SJSA1 (cell line): ENCODE results near the gene LRRFIP1. TPM values are rescaled to one million over a fixed set of nuclear protein-coding genes. Genes with fewer than 3 reads are reported as not detected.
"Not testable (repeated sequence)": the region's sequence is repeated elsewhere in the genome, so short reads cannot be mapped to it uniquely, and the experiment has no call there.

Experiments used
- DNase-seq, 2 experiments: peaks; one replicate each; pipeline ENCODE4 v3.0.0-alpha.2; 2015 to 2020; ENCODE audit warnings: low spot score in 2 of 2, low read depth in 1 of 2
- H3K27ac ChIP-seq: fragments of 250-450 bp; sonication (Bioruptor Pico); 2 replicates; pipeline ENCODE4 v1.5.1; 2020; ENCODE audit warnings: mild to moderate bottlenecking, moderate library complexity
- H3K27me3 ChIP-seq: fragments of 250-450 bp; sonication (Bioruptor Pico); replicated peaks from 2 replicates; pipeline ENCODE4 v1.5.1; 2020; ENCODE audit warnings: mild to moderate bottlenecking, moderate library complexity
- H3K36me3 ChIP-seq: fragments of 250-450 bp; sonication (Bioruptor Pico); 2 replicates; pipeline ENCODE4 v1.5.1; 2020; ENCODE audit warnings: mild to moderate bottlenecking
- H3K4me1 ChIP-seq: fragments of 250-450 bp; sonication (Bioruptor Pico); replicated peaks from 2 replicates; pipeline ENCODE4 v1.6.1; 2021; ENCODE audit warnings: mild to moderate bottlenecking
- H3K4me3 ChIP-seq: fragments of 250-450 bp; sonication (Bioruptor Pico); 2 replicates; pipeline ENCODE4 v1.5.1; 2020; ENCODE audit warnings: mild to moderate bottlenecking
- H3K9me3 ChIP-seq: fragments of 250-450 bp; sonication (Bioruptor Pico); replicated peaks from 2 replicates; pipeline ENCODE4 v1.5.1; 2020; ENCODE audit warnings: mild to moderate bottlenecking
- total RNA-seq: library from RNA; depleted of rRNA; stranded (reverse); fragments of >200 nt; shearing (Covaris generic); gene quantifications from 2 replicates; pipeline ENCODE4 v1.2.3, GENCODE V29; 2014

The LRRFIP1 gene
- total RNA-seq, 1 experiment from 2014 or later: 76.7 TPM

DNA sequence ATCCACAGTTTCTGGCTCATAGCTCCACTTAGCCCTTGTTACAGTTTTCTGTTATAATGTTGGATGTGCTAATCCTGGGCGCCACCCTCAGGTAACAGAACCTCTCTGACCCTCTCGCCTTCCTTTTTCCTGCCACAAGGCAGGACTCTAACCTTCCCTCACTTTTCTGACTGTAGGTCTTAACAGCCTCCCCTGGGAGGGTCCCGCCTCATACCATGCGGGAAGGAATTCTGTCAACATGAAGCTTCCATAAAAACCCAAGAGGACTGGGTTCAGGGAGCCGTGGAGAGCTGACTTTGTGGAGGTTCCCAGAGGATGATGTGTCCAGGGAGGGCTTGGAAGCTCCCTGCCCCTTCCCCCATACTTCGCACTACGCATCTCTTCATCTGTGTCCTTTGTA is 25.0 kb upstream of the LRRFIP1 start:
- H3K9me3 ChIP-seq: no peaks in the 10 kb centered on the region
- H3K27ac ChIP-seq: no peak overlapping the region
- H3K4me1 ChIP-seq: peaks cover 39% of the 10 kb centered on the region
- no peaks in the 10 kb centered on the region for H3K36me3 ChIP-seq
- no peak overlapping the region for H3K4me3 ChIP-seq
- H3K27me3 ChIP-seq: no peaks in the 10 kb centered on the region
- DNase-seq: no peak

DNA sequence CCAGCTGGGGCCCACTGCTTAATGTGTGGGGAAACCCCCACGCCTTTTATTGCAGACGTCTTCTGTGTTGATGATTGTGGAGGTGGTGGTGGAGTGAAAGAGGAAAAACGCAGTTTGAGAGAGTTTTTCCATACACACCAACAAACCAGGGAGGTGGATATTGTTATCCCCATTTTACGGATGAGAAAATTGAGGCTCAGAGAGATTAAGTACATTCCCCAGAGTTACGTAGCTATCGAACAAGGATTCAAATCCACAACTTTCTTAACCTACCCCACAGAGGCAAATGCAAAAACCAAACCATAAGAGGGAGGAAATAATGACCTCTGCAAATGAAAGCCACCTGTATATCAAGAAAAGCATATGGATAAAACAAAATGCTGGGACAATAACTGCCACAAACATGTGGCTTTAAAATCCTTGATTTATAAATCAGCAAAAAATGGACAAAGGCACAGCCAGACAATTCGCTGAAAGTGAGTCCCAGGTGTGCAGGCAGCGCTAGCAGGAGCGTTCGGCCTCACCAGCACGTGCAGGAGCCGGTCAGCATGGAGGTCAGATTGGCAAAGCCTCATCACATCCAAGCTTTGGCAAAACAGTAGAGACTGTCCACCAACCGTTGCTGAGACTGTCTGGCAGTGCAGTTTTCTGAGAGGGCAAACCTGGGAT is 24.2 kb upstream of the LRRFIP1 start:
- H3K36me3 ChIP-seq: no peaks in the 10 kb centered on the region
- H3K27ac ChIP-seq: peak overlapping the region; percentile 57
- DNase-seq: no peak
- no peaks in the 10 kb centered on the region for H3K9me3 ChIP-seq
- H3K4me1 ChIP-seq: peaks cover 39% of the 10 kb centered on the region
- no peak overlapping the region for H3K4me3 ChIP-seq
- H3K27me3 ChIP-seq: no peaks in the 10 kb centered on the region

DNA sequence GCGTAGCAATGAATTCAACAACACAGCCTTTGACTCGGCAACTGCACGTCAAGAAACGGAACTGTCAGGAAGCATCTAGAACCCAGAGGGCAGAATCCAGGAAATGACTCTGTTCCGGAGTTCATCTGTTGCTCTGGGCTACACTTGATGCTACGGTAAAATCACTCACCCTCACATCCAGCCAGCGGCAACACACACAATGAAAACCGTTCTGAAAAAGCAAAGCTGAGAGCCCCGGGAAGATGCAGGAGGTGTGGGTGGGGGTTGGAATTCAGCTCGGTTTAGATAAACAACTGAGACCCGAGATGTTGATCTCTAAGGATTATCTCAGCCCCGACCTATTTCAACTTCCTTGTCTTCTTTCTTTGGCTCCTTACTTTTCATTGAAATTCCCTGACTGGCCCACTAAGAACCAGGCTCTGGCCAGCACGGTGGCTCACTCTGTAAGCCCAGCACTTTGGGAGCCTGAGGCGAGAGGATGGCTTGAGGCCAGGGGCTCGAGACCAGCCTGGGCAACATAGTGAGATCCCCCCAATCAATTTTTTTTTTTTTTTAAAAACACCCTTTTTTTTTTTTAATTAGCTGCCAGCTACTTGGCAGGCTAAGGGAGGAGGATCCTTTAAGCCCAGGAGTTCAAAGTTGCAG is 23.5 kb upstream of the LRRFIP1 start:
- H3K4me3 ChIP-seq: no peak overlapping the region
- DNase-seq: peak in 1 of 2 experiments; percentile 46
- H3K27ac ChIP-seq: peak overlapping the region; percentile 57
- peaks cover 39% of the 10 kb centered on the region for H3K4me1 ChIP-seq
- H3K9me3 ChIP-seq: no peaks in the 10 kb centered on the region
- H3K36me3 ChIP-seq: no peaks in the 10 kb centered on the region
- H3K27me3 ChIP-seq: no peaks in the 10 kb centered on the region

DNA sequence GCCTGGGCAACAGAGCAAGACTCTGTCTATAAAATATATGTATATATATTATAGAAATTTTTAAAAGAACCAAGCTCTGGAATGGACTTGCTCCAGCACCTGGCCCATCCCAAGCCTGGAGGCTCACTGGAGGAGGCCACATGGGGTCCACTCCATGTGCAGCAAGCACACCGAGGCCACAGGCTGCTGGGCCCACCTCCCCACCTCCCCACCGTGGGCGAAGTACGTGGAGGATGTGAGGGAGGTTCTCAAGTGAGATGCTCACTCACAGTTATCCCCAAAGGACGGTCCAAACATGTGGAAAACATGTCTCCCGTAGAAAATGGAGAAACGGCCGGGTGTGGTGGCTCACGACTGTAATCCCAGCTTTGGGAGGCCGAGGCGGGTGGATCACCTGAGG is 23.0 kb upstream of the LRRFIP1 start:
- DNase-seq: no peak
- no peaks in the 10 kb centered on the region for H3K36me3 ChIP-seq
- peaks cover 39% of the 10 kb centered on the region for H3K4me1 ChIP-seq
- peak overlapping the region; percentile 57; the same call in 1 of the 2 replicates for H3K27ac ChIP-seq
- no peak overlapping the region for H3K4me3 ChIP-seq
- no peaks in the 10 kb centered on the region for H3K9me3 ChIP-seq
- H3K27me3 ChIP-seq: no peaks in the 10 kb centered on the region

DNA sequence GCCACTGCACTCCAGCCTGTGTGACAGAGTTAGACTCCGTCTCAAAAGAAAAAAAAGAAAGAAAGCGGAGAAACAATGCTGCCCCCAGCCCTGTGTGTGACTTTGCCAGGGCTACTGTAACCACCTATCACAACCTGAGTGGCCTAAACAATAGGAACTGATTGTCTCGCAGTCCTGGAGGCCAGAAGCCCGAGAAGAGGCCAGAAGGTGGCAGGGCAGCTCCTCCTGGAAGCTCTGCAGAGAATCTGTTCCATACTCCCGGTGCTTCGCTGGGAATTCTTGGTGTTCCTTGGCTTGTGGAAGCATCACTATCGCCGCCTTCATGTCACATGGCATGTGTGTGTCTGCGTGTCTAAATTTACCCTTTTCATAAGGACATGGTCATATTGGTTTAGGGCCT is 22.4 kb upstream of the LRRFIP1 start:
- no peaks in the 10 kb centered on the region for H3K27me3 ChIP-seq
- DNase-seq: no peak
- H3K9me3 ChIP-seq: no peaks in the 10 kb centered on the region
- peaks cover 36% of the 10 kb centered on the region for H3K4me1 ChIP-seq
- no peak overlapping the region for H3K4me3 ChIP-seq
- H3K36me3 ChIP-seq: no peaks in the 10 kb centered on the region
- no peak overlapping the region for H3K27ac ChIP-seq

DNA sequence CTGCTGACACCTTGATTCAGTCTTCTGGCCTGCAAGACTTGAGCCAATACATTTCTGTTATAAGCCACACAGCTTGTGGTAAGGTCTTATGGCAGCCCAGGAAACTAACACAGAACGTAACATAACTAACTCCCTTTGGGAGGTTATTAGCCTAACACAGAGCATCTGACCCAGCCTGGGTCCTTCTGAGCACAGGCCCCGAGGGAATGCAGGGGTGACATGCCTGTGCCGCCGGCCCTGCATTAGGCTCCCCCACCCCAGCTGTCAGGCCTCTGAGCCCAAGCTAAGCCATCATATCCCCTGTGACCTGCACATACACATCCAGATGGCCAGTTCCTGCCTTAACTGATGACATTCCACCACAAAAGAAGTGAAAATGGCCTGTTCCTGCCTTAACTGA is 20.9 kb upstream of the LRRFIP1 start:
- Histone ChIP-seq H3K4me1 (peaks cover 29% of the 10 kb centered on the region), H3K27ac (0 out of 2 replicates have a peak overlapping the region, but pooled peaks have one; percentile 32)
- H3K27me3 ChIP-seq, H3K36me3 ChIP-seq, H3K4me3 ChIP-seq, H3K9me3 ChIP-seq: not testable (repeated sequence)
- DNase-seq: peak in 1 of 2 experiments; percentile 36

DNA sequence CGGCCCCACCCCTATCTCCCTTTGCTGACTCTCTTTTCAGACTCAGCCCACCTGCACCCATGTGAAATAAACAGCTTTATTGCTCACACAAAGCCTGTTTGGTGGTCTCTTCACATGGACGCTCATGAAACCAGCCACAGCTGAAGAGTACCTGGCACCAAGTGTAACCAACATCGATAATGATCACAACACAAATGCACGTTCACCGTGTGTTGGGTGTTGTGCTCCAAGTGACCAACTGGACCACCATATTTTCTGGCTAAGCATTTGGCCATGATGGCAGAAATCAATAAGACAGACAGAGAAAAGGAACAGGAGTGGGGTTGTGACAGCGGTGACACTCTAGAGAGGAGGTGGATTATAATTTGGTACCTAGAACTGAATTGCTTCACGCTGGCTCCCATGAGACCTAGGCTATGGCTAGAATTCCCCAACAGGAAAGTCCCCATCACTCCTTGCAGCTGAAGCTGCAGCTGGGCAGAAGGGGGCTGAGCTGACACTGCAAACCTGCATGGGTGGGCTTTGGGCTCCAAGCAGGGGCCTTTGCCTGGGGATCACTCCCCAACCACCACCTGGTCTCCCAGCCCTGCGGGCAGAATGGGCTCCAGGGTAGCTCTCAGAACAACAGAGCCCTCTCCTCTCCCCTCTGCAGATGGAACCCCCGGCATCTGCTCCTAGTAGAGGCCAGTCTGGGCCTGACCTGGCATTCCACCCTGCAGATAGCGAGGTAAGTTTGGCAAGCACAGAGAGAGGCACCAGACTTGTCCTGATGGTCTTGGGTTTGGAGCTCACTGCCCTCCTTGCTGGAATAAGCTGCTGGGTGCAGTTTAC is 14.6 kb upstream of the LRRFIP1 start:
- peak overlapping the region; percentile 90 for H3K27ac ChIP-seq
- H3K27me3 ChIP-seq: no peaks in the 10 kb centered on the region
- H3K9me3 ChIP-seq: no peaks in the 10 kb centered on the region
- DNase-seq: no peak
- H3K36me3 ChIP-seq: no peaks in the 10 kb centered on the region
- H3K4me1 ChIP-seq: peaks cover 54% of the 10 kb centered on the region
- no peak overlapping the region for H3K4me3 ChIP-seq

DNA sequence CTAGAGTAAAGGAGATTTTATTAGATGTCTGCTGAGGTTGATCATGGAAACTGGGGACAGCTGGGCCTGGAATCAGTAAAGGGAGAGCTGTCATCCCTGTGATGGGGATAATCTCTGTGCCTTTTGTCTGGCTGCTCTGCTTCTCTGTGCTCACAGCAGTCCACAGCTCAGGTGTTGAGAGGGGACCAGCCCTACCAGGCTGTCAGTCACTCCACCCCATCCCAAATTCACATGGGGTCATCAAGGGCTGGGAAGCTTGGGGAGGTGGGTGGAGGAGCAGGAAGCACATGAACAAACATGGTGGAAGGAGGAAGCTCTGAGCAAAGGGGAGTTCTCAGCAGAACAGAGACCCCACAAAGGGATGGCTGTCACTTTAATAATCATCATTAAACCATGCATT is 13.7 kb upstream of the LRRFIP1 start:
- Histone ChIP-seq H3K27ac (peak overlapping the region; percentile 90), H3K9me3 (no peaks in the 10 kb centered on the region), H3K27me3 (no peaks in the 10 kb centered on the region), H3K4me1 (peaks cover 62% of the 10 kb centered on the region), H3K4me3 (no peak overlapping the region), H3K36me3 (no peaks in the 10 kb centered on the region)
- DNase-seq: no peak

DNA sequence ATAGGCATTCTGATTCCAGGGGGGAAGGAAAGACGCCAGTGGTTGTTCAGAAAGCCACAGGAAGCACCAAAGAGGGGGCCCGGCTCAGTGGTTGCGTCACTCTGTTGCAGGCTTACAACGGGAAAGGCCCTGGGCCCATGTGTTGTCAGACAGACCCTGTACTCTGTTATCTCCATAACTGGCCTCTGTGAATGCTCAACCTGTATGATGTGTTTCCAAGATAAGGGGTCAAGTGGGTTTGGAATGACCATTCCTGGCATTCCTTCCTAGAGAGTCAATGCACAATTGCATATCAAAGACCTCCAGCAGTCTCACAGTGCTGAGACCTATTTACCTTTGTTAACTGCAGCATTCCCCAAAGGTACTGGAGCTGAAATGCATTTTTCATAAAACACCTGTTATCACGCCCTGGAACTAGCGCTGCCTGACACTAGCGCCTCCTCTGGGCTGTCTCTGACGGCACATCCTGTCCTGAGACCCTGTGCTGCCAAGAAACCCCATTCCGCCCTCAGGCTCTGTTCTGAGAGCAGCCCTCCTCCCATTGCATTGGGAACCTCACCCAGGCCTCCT is 13.2 kb upstream of the LRRFIP1 start:
- no peak overlapping the region for H3K4me3 ChIP-seq
- no peaks in the 10 kb centered on the region for H3K9me3 ChIP-seq
- no peaks in the 10 kb centered on the region for H3K36me3 ChIP-seq
- peaks cover 67% of the 10 kb centered on the region for H3K4me1 ChIP-seq
- peak; percentile 61 to 73 for DNase-seq
- H3K27ac ChIP-seq: peak overlapping the region; percentile 90
- H3K27me3 ChIP-seq: no peaks in the 10 kb centered on the region

DNA sequence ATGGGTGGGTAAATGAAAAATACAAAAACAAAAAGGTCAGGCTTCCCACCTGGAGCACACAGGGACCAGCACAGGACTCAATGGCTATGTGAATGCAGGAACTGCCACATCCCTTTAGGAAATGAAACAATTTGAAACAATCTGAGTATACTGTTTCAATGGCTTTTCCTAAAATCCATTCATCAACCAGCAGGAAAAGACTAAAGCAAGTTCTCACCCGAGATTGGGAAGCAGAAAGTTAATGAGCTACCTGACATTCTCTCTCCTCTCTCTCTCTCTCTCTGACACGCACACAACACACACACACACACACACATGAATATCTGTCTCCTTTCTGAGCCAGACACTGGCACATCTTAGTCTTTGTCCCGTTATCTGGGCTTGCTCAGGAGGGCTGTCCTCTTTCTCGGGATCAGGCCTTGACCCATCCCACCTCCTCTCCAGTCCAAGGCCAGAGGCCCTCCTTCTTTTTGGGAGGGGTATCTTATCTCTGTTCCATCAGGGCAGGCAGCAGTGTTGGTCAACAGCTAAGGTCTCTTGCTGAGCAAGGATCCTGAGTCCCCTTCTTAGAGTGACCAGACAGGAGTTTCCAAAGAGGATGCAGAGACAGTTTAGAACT is 11.6 kb upstream of the LRRFIP1 start:
- no peaks in the 10 kb centered on the region for H3K27me3 ChIP-seq
- no peaks in the 10 kb centered on the region for H3K36me3 ChIP-seq
- peaks cover 67% of the 10 kb centered on the region for H3K4me1 ChIP-seq
- peak in 1 of 2 experiments; percentile 34 for DNase-seq
- no peak overlapping the region for H3K4me3 ChIP-seq
- H3K9me3 ChIP-seq: no peaks in the 10 kb centered on the region
- H3K27ac ChIP-seq: peak overlapping the region; percentile 90

DNA sequence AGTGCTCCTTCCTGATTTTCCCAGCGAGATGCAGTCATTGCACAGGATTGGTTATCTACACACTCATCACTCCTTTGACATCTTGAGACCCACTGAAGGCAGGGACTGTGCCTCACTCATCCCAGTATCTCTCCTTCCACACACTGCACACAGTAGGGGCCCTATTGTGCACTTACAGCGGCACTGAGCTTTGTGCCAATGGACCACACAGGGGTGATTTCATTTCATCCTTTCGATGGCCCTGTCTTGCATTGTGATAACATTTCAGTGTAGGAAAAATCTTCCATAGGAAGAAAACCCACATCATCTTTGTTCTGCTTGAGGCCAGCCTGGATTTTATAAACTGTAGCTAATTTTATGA is 11.0 kb upstream of the LRRFIP1 start:
- no peaks in the 10 kb centered on the region for H3K36me3 ChIP-seq
- peak; percentile 52 to 89 for DNase-seq
- no peaks in the 10 kb centered on the region for H3K27me3 ChIP-seq
- H3K27ac ChIP-seq: peak overlapping the region; percentile 90
- H3K9me3 ChIP-seq: no peaks in the 10 kb centered on the region
- H3K4me3 ChIP-seq: no peak overlapping the region
- H3K4me1 ChIP-seq: peaks cover 67% of the 10 kb centered on the region

DNA sequence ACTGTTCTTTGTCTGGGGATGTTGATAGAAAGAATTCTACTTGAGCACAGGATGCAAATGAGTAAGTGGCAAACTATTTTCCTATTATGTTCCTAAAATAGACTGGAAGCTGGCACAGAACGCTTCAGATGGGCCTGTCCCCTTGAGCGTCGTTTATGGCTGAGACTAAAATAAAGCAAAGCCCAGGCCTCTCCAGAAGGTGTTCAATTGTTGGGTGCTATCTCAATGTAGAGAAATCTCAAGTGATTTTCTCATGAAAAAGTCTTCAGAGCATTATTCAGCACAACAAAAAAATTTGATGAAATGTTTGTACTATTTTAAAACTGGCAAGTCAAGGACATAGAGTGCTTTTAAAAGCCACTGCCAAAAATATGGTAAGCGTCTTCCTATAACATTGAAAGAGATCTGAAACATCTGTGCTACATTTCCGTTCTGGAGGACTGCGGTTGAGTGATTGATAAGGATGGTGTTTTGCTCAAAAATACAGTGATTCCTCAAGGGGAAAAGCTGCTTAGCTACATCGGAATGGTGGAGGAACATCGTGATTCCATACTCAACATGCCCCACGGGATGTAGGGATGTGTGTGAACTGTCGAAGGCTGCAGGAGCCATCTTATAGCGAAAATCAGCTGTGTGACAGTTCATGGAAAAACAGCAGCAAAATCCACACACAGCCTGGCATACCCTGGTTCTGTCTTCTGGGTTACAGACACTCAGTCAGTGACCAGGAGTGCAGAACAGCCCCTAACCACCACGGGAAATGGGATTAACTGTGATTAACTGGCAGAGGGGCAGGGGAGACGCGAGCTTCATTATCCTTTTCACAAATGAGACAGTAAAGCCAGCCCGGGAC is 10.4 kb upstream of the LRRFIP1 start:
- DNase-seq: peak in 1 of 2 experiments; percentile 69
- no peaks in the 10 kb centered on the region for H3K36me3 ChIP-seq
- peak overlapping the region; percentile 90 for H3K27ac ChIP-seq
- H3K27me3 ChIP-seq: no peaks in the 10 kb centered on the region
- H3K4me1 ChIP-seq: peaks cover 67% of the 10 kb centered on the region
- H3K4me3 ChIP-seq: no peak overlapping the region
- no peaks in the 10 kb centered on the region for H3K9me3 ChIP-seq

DNA sequence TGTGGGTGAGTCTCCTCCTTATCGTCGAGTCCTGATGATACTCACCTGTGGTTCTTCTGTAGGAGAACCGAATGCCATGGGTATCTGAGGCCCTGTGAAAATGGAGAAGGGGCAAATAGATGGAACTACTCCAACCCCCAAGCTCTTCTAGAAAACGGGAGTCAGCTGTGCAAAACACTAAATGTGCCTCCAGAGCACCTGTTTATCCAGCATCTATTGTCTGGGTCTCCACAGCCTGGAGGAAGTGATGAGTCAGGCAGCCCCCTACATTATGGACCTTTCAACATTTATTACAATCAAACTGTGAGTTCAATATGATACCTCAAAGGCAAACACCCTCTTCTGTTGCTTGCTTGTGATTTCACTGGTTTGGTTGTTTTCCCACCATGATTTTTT is 9.8 kb upstream of the LRRFIP1 start:
- no peaks in the 10 kb centered on the region for H3K27me3 ChIP-seq

More for the DNA sequence above, 9.8 kb upstream of the LRRFIP1 start:
- Histone ChIP-seq H3K4me1 (peaks cover 64% of the 10 kb centered on the region), H3K36me3 (no peaks in the 10 kb centered on the region), H3K27ac (peak overlapping the region; percentile 90), H3K9me3 (no peaks in the 10 kb centered on the region), H3K4me3 (no peak overlapping the region)
- no peak for DNase-seq
